Astrocyte (in vitro differentiated cells and primary cell): ENCODE results near the gene BIRC7. TPM values are rescaled to one million over a fixed set of nuclear protein-coding genes. Genes with fewer than 3 reads are reported as not detected.
A peak's percentile ranks its signal among the peaks of the same experiment; 100 is the strongest.

Experiments
- DNase-seq: peaks from one replicate; pipeline ENCODE4 v3.0.0-alpha.2; 2010; ENCODE audit warnings: low read depth
- FAIRE-seq: peaks from 2 replicates; lab custom pipeline; 2011; peaks lifted over from hg19 to GRCh38; lab: Jason Lieb, UNC
- H2AFZ ChIP-seq: 2 replicates; pipeline ENCODE4 v1.6.0; 2012; ENCODE audit warnings: low read depth, low read length, inconsistent platforms
- H3K27ac ChIP-seq: 2 replicates; pipeline ENCODE4 v1.5.1; 2011; ENCODE audit warnings: low read depth, low read length, inconsistent platforms
- H3K27me3 ChIP-seq: 2 replicates; pipeline ENCODE4 v1.6.0; 2011; ENCODE audit warnings: low read length, inconsistent platforms; ENCODE audit not compliant: insufficient read depth
- H3K36me3 ChIP-seq: 2 replicates; pipeline ENCODE4 v1.5.1; 2011; ENCODE audit warnings: low read length, inconsistent platforms; ENCODE audit not compliant: insufficient read depth
- H3K4me1 ChIP-seq: 2 replicates; pipeline ENCODE4 v1.5.1; 2011; ENCODE audit warnings: low read length, inconsistent platforms; ENCODE audit not compliant: insufficient read depth
- H3K4me2 ChIP-seq: 2 replicates; pipeline ENCODE4 v1.6.0; 2012; ENCODE audit warnings: low read length, inconsistent platforms
- H3K4me3 ChIP-seq: 2 replicates; pipeline ENCODE4 v1.5.1; 2011; ENCODE audit warnings: low read depth, mild to moderate bottlenecking, low read length, inconsistent platforms; ENCODE audit not compliant: insufficient read depth
- H3K79me2 ChIP-seq: 2 replicates; pipeline ENCODE4 v1.6.0; 2012; ENCODE audit warnings: mild to moderate bottlenecking, low read length, inconsistent platforms; ENCODE audit not compliant: insufficient read depth
- H3K9ac ChIP-seq: 2 replicates; pipeline ENCODE4 v1.6.0; 2012; ENCODE audit warnings: mild to moderate bottlenecking, low read length, inconsistent platforms
- H3K9me3 ChIP-seq: 2 replicates; pipeline ENCODE4 v1.5.1; 2012; ENCODE audit warnings: low read depth, mild to moderate bottlenecking, low read length, inconsistent platforms; ENCODE audit not compliant: insufficient read depth
- H4K20me1 ChIP-seq: 2 replicates; pipeline ENCODE4 v1.6.0; 2012; ENCODE audit warnings: low read length, inconsistent platforms; ENCODE audit not compliant: insufficient read depth
- H3K27ac Mint-ChIP-seq: one replicate; pipeline ENCODE4 v1.8.0; 2021; ENCODE audit warnings: mild to moderate bottlenecking, mixed read lengths; ENCODE audit not compliant: unreplicated experiment
- H3K27me3 Mint-ChIP-seq: one replicate; pipeline ENCODE4 v1.8.0; 2021; ENCODE audit warnings: low read depth, mixed read lengths; ENCODE audit not compliant: unreplicated experiment
- H3K36me3 Mint-ChIP-seq: one replicate; pipeline ENCODE4 v1.8.0; 2021; ENCODE audit warnings: low read depth, mixed read lengths; ENCODE audit not compliant: unreplicated experiment
- H3K4me1 Mint-ChIP-seq: one replicate; pipeline ENCODE4 v1.8.0; 2021; ENCODE audit warnings: low read depth, mixed read lengths; ENCODE audit not compliant: unreplicated experiment
- H3K4me3 Mint-ChIP-seq: one replicate; pipeline ENCODE4 v1.8.0; 2021; ENCODE audit warnings: mild to moderate bottlenecking, moderate library complexity, mixed read lengths; ENCODE audit not compliant: unreplicated experiment
- H3K9me3 Mint-ChIP-seq: one replicate; pipeline ENCODE4 v1.8.0; 2021; ENCODE audit warnings: mild to moderate bottlenecking, mixed read lengths; ENCODE audit not compliant: unreplicated experiment
- EZH2 ChIP-seq: IDR thresholded peaks from 2 replicates; pipeline ENCODE4 v1.6.1; 2012; ENCODE audit warnings: mild to moderate bottlenecking, low read length, inconsistent platforms; ENCODE audit not compliant: insufficient read depth
- total RNA-seq: library from RNA; stranded (reverse); gene quantifications from 2 replicates; pipeline ENCODE4 v1.2.1, GENCODE V29; 2021
- TF ChIP-seq, protein P1 (sequence below): IDR thresholded peaks from 2 replicates; pipeline ENCODE4 v1.5.1; 2011; ENCODE audit warnings: low read depth, mild to moderate bottlenecking, inconsistent platforms, low read length, moderate library complexity; ENCODE audit not compliant: insufficient read depth

BIRC7 gene
- total RNA-seq, 1 donor from 2014 or later: 3.3 TPM

DNA sequence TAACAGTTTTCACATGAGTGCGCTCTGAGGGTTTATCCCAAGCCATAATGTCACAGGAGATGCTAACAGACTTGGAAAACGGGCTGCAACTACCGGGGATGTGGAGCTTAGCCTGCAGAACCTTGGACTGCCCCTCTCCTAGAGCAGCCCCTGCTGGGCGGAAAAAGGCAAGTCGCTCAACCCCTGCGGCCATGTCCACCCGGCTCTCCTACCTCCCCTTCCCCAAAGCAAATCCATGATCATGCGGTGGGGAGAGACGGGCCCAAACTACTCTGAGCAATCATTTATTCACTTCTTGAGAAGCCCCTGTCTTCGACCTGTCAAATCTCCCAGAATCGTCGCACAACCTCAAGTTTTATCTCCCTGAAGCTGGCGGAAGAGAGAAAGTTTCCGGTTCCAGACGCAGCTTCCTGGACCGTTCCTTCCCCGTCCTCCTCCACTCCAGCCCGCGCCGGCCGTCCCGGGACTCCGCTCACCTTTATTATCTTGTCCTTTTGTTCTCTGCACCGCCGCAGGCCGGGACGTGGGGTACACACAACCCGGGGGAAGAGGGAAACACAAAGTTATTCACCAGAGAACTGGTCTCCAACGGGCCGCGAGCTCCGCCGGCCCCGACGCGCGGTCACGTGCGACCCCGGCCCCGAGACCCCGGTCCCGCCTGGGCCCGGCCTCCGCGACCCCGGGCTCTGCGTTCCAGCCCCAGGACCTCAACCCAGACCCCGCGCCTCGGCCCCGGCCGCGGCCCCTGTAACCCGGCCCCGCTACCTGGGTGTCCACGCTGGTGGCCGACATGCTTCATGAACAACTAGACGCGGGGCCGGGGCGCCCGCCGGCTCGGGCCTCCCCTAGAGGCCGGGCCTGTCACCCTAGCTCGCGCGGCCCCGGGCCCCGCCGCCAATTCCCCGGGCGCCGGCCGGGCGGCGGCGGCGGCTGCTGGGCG lies 20.3 kb upstream of the BIRC7 start:
- Histone ChIP-seq H3K36me3 (peaks cover 25% of the 10 kb centered on the region), H3K9ac (peak overlapping the region; percentile 91), H2AFZ (no peak overlapping the region), H4K20me1 (peaks cover 51% of the 10 kb centered on the region), H3K79me2 (peaks cover 54% of the 10 kb centered on the region), H3K27me3 (peaks cover 4% of the 10 kb centered on the region), H3K4me1 (peaks cover 25% of the 10 kb centered on the region), H3K27ac (peak overlapping the region; percentile 67), H3K4me3 (peak overlapping the region; percentile 78), H3K4me2 (peak overlapping the region; percentile 95), H3K9me3 (no peaks in the 10 kb centered on the region)
- FAIRE-seq: no peak
- Mint-ChIP-seq H3K27ac (peak overlapping the region; percentile 99), H3K9me3 (no peaks in the 10 kb centered on the region), H3K4me3 (peak overlapping the region; percentile 99), H3K36me3 (peaks cover 19% of the 10 kb centered on the region), H3K4me1 (peaks cover 34% of the 10 kb centered on the region), H3K27me3 (peaks cover 11% of the 10 kb centered on the region)
- TF ChIP-seq, protein P1, sequence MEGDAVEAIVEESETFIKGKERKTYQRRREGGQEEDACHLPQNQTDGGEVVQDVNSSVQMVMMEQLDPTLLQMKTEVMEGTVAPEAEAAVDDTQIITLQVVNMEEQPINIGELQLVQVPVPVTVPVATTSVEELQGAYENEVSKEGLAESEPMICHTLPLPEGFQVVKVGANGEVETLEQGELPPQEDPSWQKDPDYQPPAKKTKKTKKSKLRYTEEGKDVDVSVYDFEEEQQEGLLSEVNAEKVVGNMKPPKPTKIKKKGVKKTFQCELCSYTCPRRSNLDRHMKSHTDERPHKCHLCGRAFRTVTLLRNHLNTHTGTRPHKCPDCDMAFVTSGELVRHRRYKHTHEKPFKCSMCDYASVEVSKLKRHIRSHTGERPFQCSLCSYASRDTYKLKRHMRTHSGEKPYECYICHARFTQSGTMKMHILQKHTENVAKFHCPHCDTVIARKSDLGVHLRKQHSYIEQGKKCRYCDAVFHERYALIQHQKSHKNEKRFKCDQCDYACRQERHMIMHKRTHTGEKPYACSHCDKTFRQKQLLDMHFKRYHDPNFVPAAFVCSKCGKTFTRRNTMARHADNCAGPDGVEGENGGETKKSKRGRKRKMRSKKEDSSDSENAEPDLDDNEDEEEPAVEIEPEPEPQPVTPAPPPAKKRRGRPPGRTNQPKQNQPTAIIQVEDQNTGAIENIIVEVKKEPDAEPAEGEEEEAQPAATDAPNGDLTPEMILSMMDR: peak; percentile 58
- no peak for TF ChIP-seq EZH2
- DNase-seq: peak; percentile 37

GRCh38 chr20:63216041-63216848 lies 19.5 kb upstream of the BIRC7 start, which contains the start of gene YTHDF1:
TSS of gene YTHDF1 (minus strand) at chr20:63216131. CDS start at chr20:63215892, 239 bp downstream.
- peaks cover 31% of the 10 kb centered on the region for H3K4me1 Mint-ChIP-seq
- H3K9ac ChIP-seq: peak within 1 kb of the TSS; percentile 91

More at GRCh38 chr20:63216041-63216848, 19.5 kb upstream of the BIRC7 start, which contains the start of gene YTHDF1:
- peak within 1 kb of the TSS; percentile 95 for H3K4me2 ChIP-seq
- DNase-seq (peak; percentile 80), FAIRE-seq (no peak)
- TF ChIP-seq, protein P1: no peak
- TF ChIP-seq EZH2: no peak
- peak within 1 kb of the TSS; percentile 78 for H3K4me3 ChIP-seq
- peak within 1 kb of the TSS; percentile 67 for H3K27ac ChIP-seq
- Mint-ChIP-seq H3K4me3 (peak within 1 kb of the TSS; percentile 99), H3K9me3 (no peaks in the 10 kb centered on the region), H3K27me3 (peaks cover 20% of the 10 kb centered on the region), H3K27ac (peak within 1 kb of the TSS; percentile 99), H3K36me3 (peaks cover 15% of the 10 kb centered on the region)
- peaks cover 43% of the 10 kb centered on the region for H4K20me1 ChIP-seq
- H3K4me1 ChIP-seq: peaks cover 25% of the 10 kb centered on the region
- no peaks in the 10 kb centered on the region for H3K9me3 ChIP-seq
- peak within 1 kb of the TSS; percentile 91 for H2AFZ ChIP-seq
- H3K36me3 ChIP-seq: peaks cover 21% of the 10 kb centered on the region
- H3K27me3 ChIP-seq: peaks cover 7% of the 10 kb centered on the region
- peaks cover 45% of the 10 kb centered on the region for H3K79me2 ChIP-seq
